ENCODE measurements around the gene STEAP1B. TPM values are rescaled to one million over a fixed set of nuclear protein-coding genes. Genes with fewer than 3 reads are reported as not detected.
A peak's percentile ranks its signal among the peaks of the same experiment; 100 is the strongest.

The STEAP1B gene
- total RNA-seq, 5 donors from 2014 or later (not counting 1 experiment from before 2014, with no cell fraction given), result 0.28 to 0.44 (median 0.31) TPM; not detected in 1

DNA sequence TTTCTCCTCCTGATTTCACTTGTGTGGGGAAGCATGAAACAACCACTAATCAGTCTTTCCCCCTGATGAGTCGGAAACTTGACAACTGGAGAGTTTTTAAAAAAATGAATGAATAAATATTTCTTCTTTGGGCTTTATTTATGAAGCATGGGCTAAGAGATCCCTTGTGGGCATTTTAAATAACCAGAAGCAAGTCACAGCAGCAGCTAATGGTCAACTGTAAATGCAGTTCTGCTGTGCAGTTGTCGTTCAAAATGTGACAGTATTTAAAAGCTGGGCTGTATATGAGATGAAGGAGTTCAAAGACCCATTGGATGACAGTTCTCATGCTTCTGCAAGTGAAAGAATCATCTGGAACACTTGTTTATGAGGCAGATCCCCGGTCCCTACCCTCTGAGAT, 54.1 kb downstream of the STEAP1B start:
- DNase-seq, result no peak
- Histone ChIP-seq H3K27me3 (replicated peaks in 1 of 2; ENCODE audit: control insufficient read depth in 2 of 2, extremely low read depth in 1 of 2, insufficient read depth in 2 of 2, low read length in 1 of 2) (peaks cover 0 to 6% of the 10 kb centered on the region in 2 experiments), H3K36me3 (ENCODE audit: control insufficient read depth in 2 of 2, extremely low read depth in 1 of 2, insufficient read depth in 1 of 2, low read length in 1 of 2) (no peaks in the 10 kb centered on the region), H3K4me1 (ENCODE audit: control insufficient read depth in 1 of 2, extremely low read depth in 1 of 2, insufficient read depth in 2 of 2, low read length in 2 of 2) (peaks cover 2 to 5% of the 10 kb centered on the region in 2 experiments), H3K9me3 (no peaks in the 10 kb centered on the region), H3K4me3 (ENCODE audit: control insufficient read depth in 1 of 2, extremely low read depth in 1 of 2, low read length in 1 of 2) (no peak overlapping the region), H3K27ac (ENCODE audit: low read length) (no peak overlapping the region)
- POLR2A ChIA-PET, result no interaction called here
- Mint-ChIP-seq H3K27me3 (peaks cover 5 to 15% of the 10 kb centered on the region in 2 donors), H3K27ac (no peak overlapping the region), H3K4me3 (no peak overlapping the region), H3K36me3 (no peaks in the 10 kb centered on the region), H3K4me1 (peaks cover 9 to 14% (median 13%) of the 10 kb centered on the region in 3 donors), H3K9me3 (no peaks in the 10 kb centered on the region)
- CTCF ChIA-PET, result interaction anchor here in 1 of 2 donors (1.4 kb wide), 1 partner anchor 40 kb away, joined by 3 read pairs; no protein-coding TSS in a partner anchor
- 42% methylated on average over 2 of the region's 3 CpGs for WGBS (ENCODE audit: insufficient coverage)
- no peak for ATAC-seq (replicated peaks in 1 of 4)

DNA sequence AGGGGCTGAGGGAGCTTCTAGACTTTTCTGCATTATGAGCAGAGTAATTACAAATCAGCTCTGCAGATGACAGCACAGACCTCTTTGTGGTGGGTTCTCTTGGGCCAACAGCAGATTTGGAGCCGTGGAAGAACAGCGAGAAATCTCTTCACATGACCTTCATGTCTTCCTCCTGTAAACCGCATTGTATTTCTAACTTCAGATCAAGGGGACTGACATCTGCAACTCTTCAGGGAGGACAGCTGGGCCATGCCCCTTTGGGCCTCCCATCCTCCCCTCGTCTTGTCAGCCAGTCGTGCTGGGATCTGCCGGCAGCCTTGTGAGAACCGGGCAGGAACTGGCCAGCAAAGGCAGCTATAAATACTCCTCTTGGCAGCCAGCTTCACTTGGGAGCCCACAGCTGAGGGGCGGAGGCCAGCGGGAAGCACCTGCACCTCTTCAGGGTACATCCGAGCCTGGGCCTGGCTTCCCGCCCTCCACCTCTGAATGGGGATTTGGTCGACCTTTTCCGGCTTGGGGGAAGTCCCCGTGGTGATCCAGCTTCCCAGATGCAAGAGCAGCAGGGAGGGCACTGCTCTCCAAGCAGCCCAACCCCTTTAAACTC, 54.7 kb downstream of the STEAP1B start:
- Histone ChIP-seq H3K4me1 (ENCODE audit: control insufficient read depth in 1 of 2, extremely low read depth in 1 of 2, insufficient read depth in 2 of 2, low read length in 2 of 2) (peaks cover 2 to 5% of the 10 kb centered on the region in 2 experiments), H3K27me3 (replicated peaks in 1 of 2; ENCODE audit: control insufficient read depth in 2 of 2, extremely low read depth in 1 of 2, insufficient read depth in 2 of 2, low read length in 1 of 2) (peaks cover 0 to 6% of the 10 kb centered on the region in 2 experiments), H3K36me3 (ENCODE audit: control insufficient read depth in 2 of 2, extremely low read depth in 1 of 2, insufficient read depth in 1 of 2, low read length in 1 of 2) (no peaks in the 10 kb centered on the region), H3K9me3 (no peaks in the 10 kb centered on the region), H3K27ac (ENCODE audit: low read length) (no peak overlapping the region), H3K4me3 (ENCODE audit: control insufficient read depth in 1 of 2, extremely low read depth in 1 of 2, low read length in 1 of 2) (no peak overlapping the region)
- 23% methylated on average over 14 of the region's 14 CpGs for WGBS (ENCODE audit: insufficient coverage)
- Mint-ChIP-seq H3K9me3 (no peaks in the 10 kb centered on the region), H3K36me3 (no peaks in the 10 kb centered on the region), H3K4me1 (peaks cover 9 to 14% (median 13%) of the 10 kb centered on the region in 3 donors), H3K4me3 (no peak overlapping the region), H3K27ac (no peak overlapping the region), H3K27me3 (peaks cover 4 to 11% of the 10 kb centered on the region in 2 donors)
- ATAC-seq (replicated peaks in 1 of 4) (peak in 2 of 4 experiments; percentile 16 to 32), DNase-seq (peak in 1 of 35 experiments; percentile 3)
- ChIA-PET POLR2A (no interaction called here), CTCF (interaction anchor here in 1 of 2 donors (1.4 kb wide), 1 partner anchor 41 kb away, joined by 3 read pairs; no protein-coding TSS in a partner anchor)

DNA sequence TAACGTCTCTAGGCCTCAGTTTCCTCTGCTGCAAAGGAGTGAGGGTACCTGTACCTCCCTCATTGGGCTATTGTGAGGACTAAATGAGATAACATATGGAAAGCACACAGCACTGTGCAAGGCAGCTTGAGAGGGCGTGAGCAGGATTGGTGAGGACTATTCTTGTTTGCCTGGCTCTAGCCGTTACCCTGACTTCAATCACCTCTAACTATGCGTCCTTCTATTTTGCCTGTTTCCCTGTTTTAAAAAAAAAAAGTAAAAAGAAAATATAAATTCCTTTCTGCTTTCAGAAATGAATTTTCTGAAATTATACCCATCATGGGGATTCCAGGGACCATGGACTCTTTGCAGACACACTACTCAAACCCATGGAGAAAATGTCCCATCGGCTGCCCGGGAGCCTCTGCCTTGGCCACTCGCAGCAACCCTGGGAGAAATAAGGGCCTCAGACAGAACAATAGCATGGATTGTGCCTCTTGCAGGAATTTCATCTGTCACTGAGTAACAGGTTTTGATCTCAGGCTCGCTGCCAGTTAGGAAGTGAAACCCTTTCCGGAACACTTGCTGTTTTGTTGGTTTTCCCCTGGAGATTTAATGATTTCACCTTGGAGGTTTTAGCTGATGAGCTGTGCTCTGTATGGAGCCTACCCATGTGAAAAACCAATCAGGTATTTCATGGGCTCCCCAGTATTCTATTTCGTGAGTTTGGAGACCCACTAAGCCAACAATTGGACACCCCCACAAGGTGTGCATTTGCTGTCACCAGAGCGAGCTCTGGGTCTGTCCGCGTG, 55.6 kb downstream of the STEAP1B start:
- 82% methylated on average over 6 of the region's 13 CpGs for WGBS (ENCODE audit: insufficient coverage)
- Mint-ChIP-seq H3K4me1 (peaks cover 9 to 14% (median 13%) of the 10 kb centered on the region in 3 donors), H3K27me3 (peaks cover 0 to 7% of the 10 kb centered on the region in 2 donors), H3K36me3 (no peaks in the 10 kb centered on the region), H3K4me3 (no peak overlapping the region), H3K9me3 (no peaks in the 10 kb centered on the region), H3K27ac (no peak overlapping the region)
- POLR2A ChIA-PET, result no interaction called here
- peaks cover 0 to 6% of the 10 kb centered on the region in 2 experiments for H3K27me3 ChIP-seq (replicated peaks in 1 of 2; ENCODE audit: control insufficient read depth in 2 of 2, extremely low read depth in 1 of 2, insufficient read depth in 2 of 2, low read length in 1 of 2)
- no peak for DNase-seq
- CTCF ChIA-PET, result interaction anchor here in 1 of 2 donors (1.4 kb wide), 1 partner anchor 42 kb away, joined by 3 read pairs; no protein-coding TSS in a partner anchor
- no peak overlapping the region for H3K27ac ChIP-seq (ENCODE audit: low read length)
- no peak overlapping the region for H3K4me3 ChIP-seq (ENCODE audit: control insufficient read depth in 1 of 2, extremely low read depth in 1 of 2, low read length in 1 of 2)
- ATAC-seq (replicated peaks in 1 of 4), result no peak
- H3K4me1 ChIP-seq (ENCODE audit: control insufficient read depth in 1 of 2, extremely low read depth in 1 of 2, insufficient read depth in 2 of 2, low read length in 2 of 2), result peaks cover 2 to 5% of the 10 kb centered on the region in 2 experiments
- no peaks in the 10 kb centered on the region for H3K36me3 ChIP-seq (ENCODE audit: control insufficient read depth in 2 of 2, extremely low read depth in 1 of 2, insufficient read depth in 1 of 2, low read length in 1 of 2)
- no peaks in the 10 kb centered on the region for H3K9me3 ChIP-seq

DNA sequence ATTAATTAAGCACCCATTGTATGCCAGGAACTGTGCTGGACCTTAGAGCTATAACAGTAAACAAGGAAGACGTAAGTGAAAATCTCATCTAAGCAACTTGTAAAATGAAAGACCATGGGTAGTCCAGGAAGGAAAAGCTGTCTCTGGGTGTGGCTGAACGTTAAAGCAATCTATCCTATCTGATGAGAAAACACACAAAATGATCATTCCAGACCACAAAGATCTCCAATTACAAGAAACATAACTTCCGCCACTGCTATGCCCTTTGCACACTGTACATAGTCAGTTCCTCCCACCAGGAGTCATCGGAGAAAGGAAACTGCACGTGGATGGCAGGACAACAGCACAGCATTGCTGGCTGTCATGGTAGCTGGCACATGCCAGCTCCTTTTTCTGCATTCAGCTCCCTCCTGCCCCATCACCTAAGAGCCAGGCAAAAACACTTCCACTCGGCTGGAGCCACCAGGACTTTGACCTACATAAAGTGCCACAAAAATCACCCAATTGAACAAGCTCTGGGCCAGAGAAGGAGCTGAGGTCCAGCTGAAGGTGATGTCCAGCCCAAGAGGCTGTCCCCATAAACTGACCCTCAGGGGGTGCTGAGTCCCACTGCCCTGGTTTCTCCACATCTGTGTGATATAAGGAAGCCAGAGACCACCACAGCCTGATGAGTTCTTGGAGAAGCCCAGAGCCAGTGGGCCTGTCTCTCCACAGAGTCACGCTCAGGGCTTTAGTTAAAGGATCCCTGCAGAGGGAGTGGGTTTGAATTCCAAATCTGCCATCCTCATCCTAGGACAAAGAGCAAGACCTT, 56.4 kb downstream of the STEAP1B start:
- ChIA-PET CTCF (no interaction called here), POLR2A (no interaction called here)
- no peak for DNase-seq
- ATAC-seq (replicated peaks in 1 of 4), result no peak
- Mint-ChIP-seq H3K4me3 (no peak overlapping the region), H3K27ac (no peak overlapping the region), H3K36me3 (no peaks in the 10 kb centered on the region), H3K27me3 (peaks cover 0 to 4% of the 10 kb centered on the region in 2 donors), H3K9me3 (no peaks in the 10 kb centered on the region), H3K4me1 (peaks cover 9 to 14% (median 13%) of the 10 kb centered on the region in 3 donors)
- Histone ChIP-seq H3K9me3 (no peaks in the 10 kb centered on the region), H3K4me3 (ENCODE audit: control insufficient read depth in 1 of 2, extremely low read depth in 1 of 2, low read length in 1 of 2) (no peak overlapping the region), H3K4me1 (ENCODE audit: control insufficient read depth in 1 of 2, extremely low read depth in 1 of 2, insufficient read depth in 2 of 2, low read length in 2 of 2) (peaks cover 2 to 5% of the 10 kb centered on the region in 2 experiments), H3K27me3 (replicated peaks in 1 of 2; ENCODE audit: control insufficient read depth in 2 of 2, extremely low read depth in 1 of 2, insufficient read depth in 2 of 2, low read length in 1 of 2) (peaks cover 0 to 6% of the 10 kb centered on the region in 2 experiments), H3K27ac (ENCODE audit: low read length) (no peak overlapping the region), H3K36me3 (ENCODE audit: control insufficient read depth in 2 of 2, extremely low read depth in 1 of 2, insufficient read depth in 1 of 2, low read length in 1 of 2) (no peaks in the 10 kb centered on the region)
- WGBS (ENCODE audit: insufficient coverage), result 52% methylated on average over 5 of the region's 7 CpGs

DNA sequence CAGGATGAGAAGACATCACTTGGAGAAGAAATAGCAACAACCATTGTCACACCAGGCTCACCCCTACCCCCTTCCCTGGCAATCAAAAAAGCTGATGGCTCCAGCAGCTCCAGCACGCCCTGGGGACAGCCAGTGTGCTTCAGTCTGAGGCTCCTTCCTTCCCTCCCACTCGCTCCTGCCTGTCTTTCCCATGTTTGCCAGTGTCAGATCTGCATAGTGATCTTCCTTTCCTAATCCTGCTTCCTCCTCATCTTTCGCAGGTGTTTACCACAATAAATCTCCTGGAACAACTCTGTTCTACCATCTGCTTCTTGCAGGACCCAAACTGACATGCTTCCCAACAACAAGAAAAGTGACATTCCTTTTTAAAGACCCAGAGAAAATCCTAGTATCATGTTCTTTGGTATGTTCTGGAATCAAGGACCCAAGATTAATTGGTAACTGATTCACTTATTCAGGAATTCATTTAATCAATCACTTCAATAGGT, 57.1 kb downstream of the STEAP1B start:
- peaks cover 0 to 6% of the 10 kb centered on the region in 2 experiments for H3K27me3 ChIP-seq (replicated peaks in 1 of 2; ENCODE audit: control insufficient read depth in 2 of 2, extremely low read depth in 1 of 2, insufficient read depth in 2 of 2, low read length in 1 of 2)
- POLR2A ChIA-PET, result no interaction called here
- no peak for DNase-seq
- H3K27ac ChIP-seq (ENCODE audit: low read length), result no peak overlapping the region
- Mint-ChIP-seq H3K4me3 (no peak overlapping the region), H3K4me1 (peaks cover 9 to 13% (median 13%) of the 10 kb centered on the region in 3 donors), H3K36me3 (no peaks in the 10 kb centered on the region), H3K9me3 (no peaks in the 10 kb centered on the region), H3K27me3 (peaks cover 3 to 4% of the 10 kb centered on the region in 2 donors), H3K27ac (no peak overlapping the region)
- 75% methylated on average over 3 of the region's 3 CpGs for WGBS (ENCODE audit: insufficient coverage)
- CTCF ChIA-PET, result no interaction called here
- H3K4me3 ChIP-seq (ENCODE audit: control insufficient read depth in 1 of 2, extremely low read depth in 1 of 2, low read length in 1 of 2), result no peak overlapping the region
- H3K4me1 ChIP-seq (ENCODE audit: control insufficient read depth in 1 of 2, extremely low read depth in 1 of 2, insufficient read depth in 2 of 2, low read length in 2 of 2), result peaks cover 2 to 5% of the 10 kb centered on the region in 2 experiments
- ATAC-seq (replicated peaks in 1 of 4), result no peak
- no peaks in the 10 kb centered on the region for H3K36me3 ChIP-seq (ENCODE audit: control insufficient read depth in 2 of 2, extremely low read depth in 1 of 2, insufficient read depth in 1 of 2, low read length in 1 of 2)
- no peaks in the 10 kb centered on the region for H3K9me3 ChIP-seq
